Left ventricle myocardium inferior (tissue), 1 donor: ENCODE measurements around the gene ATG16L1. TPM values are rescaled to one million over a fixed set of nuclear protein-coding genes. Genes with fewer than 3 reads are reported as not detected.

Source experiments
- DNase-seq: peaks from one replicate; pipeline ENCODE4 v3.0.0-alpha.2; 2020
- H3K27ac ChIP-seq: fragments of 200-600 bp; replicated peaks from 2 replicates; pipeline ENCODE4 v1.8.0; 2021
- H3K27me3 ChIP-seq: fragments of 200-600 bp; 2 replicates; pipeline ENCODE4 v1.8.0; 2021; ENCODE audit warnings: low read depth
- H3K36me3 ChIP-seq: fragments of 200-600 bp; 2 replicates; pipeline ENCODE4 v1.8.0; 2021
- H3K4me1 ChIP-seq: fragments of 200-600 bp; 2 replicates; pipeline ENCODE4 v1.8.0; 2021
- H3K4me3 ChIP-seq: fragments of 200-600 bp; 2 replicates; pipeline ENCODE4 v1.8.0; 2021; ENCODE audit warnings: mild to moderate bottlenecking, moderate library complexity
- H3K9me3 ChIP-seq: fragments of 200-600 bp; replicated peaks from 2 replicates; pipeline ENCODE4 v1.8.0; 2021
- intact Hi-C: fragments of 100-400 bp; cut with micrococcal nuclease; formaldehyde crosslinking; loops from one replicate; pipeline ENCODE4 v1.11.0; 2022
- total RNA-seq: library from RNA; stranded (reverse); fragmentation: NEBNext Ultra II Directional; extraction: Animal tissue kit (Norgen Biotek cat#: 25700); gene quantifications from one replicate; pipeline ENCODE4 v1.2.1, GENCODE V29; 2021
- TF ChIP-seq, protein P1 (sequence below): fragments of 200-600 bp; IDR thresholded peaks from 2 replicates; pipeline ENCODE4 v1.8.0; 2021; ENCODE audit warnings: antibody characterized with exemption, mild to moderate bottlenecking, borderline replicate concordance
- donor health status: DM: no; HTN: yes; CAD: no; lungs with severe emphysema.

The ATG16L1 gene
- total RNA-seq, 1 donor from 2014 or later = 18.6 TPM

DNA sequence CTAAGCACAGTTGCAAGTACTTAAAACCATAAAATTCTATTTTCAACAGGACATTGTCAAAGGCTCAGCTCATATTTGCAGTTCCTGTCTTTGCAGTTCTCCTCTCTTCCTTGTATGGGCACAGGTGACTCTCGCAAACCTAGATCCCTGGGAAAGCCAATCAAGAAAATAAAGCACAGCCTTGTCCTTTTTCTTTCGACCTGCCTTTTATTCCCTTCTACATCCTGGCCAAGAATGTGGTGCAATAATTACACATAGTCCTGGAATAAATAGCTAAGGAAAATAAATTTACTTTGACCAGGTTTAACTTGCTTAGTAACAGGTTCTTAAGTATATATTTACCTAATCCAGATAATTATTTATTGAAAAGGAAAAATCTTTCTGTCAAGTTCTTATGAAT, 20.2 kb downstream of the ATG16L1 start:
- H3K4me1 ChIP-seq = no peaks in the 10 kb centered on the region
- intact Hi-C loops = no loop called here
- H3K27me3 ChIP-seq = no peaks in the 10 kb centered on the region
- DNase-seq = no peak
- no peaks in the 10 kb centered on the region for H3K9me3 ChIP-seq
- TF ChIP-seq, protein P1, sequence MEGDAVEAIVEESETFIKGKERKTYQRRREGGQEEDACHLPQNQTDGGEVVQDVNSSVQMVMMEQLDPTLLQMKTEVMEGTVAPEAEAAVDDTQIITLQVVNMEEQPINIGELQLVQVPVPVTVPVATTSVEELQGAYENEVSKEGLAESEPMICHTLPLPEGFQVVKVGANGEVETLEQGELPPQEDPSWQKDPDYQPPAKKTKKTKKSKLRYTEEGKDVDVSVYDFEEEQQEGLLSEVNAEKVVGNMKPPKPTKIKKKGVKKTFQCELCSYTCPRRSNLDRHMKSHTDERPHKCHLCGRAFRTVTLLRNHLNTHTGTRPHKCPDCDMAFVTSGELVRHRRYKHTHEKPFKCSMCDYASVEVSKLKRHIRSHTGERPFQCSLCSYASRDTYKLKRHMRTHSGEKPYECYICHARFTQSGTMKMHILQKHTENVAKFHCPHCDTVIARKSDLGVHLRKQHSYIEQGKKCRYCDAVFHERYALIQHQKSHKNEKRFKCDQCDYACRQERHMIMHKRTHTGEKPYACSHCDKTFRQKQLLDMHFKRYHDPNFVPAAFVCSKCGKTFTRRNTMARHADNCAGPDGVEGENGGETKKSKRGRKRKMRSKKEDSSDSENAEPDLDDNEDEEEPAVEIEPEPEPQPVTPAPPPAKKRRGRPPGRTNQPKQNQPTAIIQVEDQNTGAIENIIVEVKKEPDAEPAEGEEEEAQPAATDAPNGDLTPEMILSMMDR = no peak
- H3K4me3 ChIP-seq = no peak overlapping the region
- peaks cover 96% of the 10 kb centered on the region for H3K36me3 ChIP-seq
- H3K27ac ChIP-seq = no peak overlapping the region

DNA sequence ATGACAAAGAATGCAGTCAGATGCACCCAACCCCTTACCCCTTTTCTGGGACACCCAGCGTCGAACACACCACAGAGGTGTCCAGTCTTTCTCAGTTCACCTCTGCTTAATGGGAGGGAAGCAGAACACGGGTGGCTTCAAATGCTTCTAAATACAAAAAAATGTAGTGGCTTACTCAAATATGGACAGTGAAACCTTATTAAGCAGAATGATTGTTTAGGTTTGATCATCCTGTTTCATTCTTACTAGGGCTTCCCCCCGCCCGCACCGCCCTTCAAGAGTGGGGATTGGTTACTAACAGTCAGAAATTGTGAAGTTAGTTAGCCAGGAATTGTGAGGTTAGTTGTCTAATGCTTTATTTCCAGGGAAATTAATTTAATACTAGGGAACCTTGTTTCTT, 21.6 kb downstream of the ATG16L1 start:
- no peaks in the 10 kb centered on the region for H3K9me3 ChIP-seq
- no peak overlapping the region for H3K4me3 ChIP-seq
- intact Hi-C loops = no loop called here
- H3K4me1 ChIP-seq = no peaks in the 10 kb centered on the region
- TF ChIP-seq, protein P1 = no peak
- H3K27me3 ChIP-seq = no peaks in the 10 kb centered on the region
- DNase-seq = no peak
- H3K36me3 ChIP-seq = peaks cover 96% of the 10 kb centered on the region
- H3K27ac ChIP-seq = no peak overlapping the region

DNA sequence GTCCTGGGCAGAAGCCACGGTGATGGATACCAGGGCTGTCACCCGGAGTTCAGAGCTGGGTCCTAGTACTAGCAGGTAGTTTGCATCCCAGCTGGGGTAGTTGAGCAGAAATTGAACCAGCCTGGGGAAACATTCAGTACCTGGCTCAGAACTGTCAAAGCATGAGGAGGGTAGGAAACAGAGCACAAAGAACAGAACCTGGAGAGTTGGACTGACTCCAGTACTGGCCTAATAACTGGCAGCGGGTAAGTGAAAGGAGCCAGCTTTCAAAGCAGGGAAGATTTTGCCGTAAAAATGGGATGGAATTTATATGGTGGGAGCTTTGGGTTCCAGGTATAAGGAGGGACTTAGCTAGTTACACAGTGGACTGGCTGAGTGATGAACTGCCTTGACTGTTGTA, 23.8 kb downstream of the ATG16L1 start:
- TF ChIP-seq, protein P1 = no peak
- Histone ChIP-seq H3K4me1 (no peaks in the 10 kb centered on the region), H3K9me3 (no peaks in the 10 kb centered on the region), H3K27ac (no peak overlapping the region), H3K27me3 (no peaks in the 10 kb centered on the region), H3K4me3 (no peak overlapping the region), H3K36me3 (peaks cover 100% of the 10 kb centered on the region)
- DNase-seq = no peak
- intact Hi-C loops = no loop called here

DNA sequence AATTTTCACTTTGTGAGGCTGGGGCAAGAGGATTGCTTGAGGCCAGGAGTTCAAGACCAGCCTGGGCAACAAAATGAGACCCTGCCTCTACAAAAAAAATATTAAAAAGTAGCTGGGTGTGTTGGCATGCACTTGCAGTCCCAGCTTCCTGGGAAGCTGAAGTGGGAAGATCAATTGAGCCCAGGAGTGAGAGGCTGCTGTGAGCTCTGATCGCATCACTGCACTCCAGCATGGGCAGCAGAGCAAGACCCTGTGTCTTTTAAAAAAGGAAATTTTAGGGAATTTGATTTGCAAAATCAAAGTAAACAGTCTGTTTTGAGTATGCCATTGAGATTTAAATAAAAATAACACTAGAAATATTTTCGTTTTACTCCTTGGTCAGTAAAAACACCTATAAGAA, 27.4 kb downstream of the ATG16L1 start:
- Histone ChIP-seq H3K9me3 (no peaks in the 10 kb centered on the region), H3K4me3 (no peak overlapping the region), H3K27ac (no peak overlapping the region), H3K36me3 (peaks cover 100% of the 10 kb centered on the region), H3K27me3 (no peaks in the 10 kb centered on the region), H3K4me1 (no peaks in the 10 kb centered on the region)
- intact Hi-C loops = no loop called here
- TF ChIP-seq, protein P1 = no peak
- no peak for DNase-seq

DNA sequence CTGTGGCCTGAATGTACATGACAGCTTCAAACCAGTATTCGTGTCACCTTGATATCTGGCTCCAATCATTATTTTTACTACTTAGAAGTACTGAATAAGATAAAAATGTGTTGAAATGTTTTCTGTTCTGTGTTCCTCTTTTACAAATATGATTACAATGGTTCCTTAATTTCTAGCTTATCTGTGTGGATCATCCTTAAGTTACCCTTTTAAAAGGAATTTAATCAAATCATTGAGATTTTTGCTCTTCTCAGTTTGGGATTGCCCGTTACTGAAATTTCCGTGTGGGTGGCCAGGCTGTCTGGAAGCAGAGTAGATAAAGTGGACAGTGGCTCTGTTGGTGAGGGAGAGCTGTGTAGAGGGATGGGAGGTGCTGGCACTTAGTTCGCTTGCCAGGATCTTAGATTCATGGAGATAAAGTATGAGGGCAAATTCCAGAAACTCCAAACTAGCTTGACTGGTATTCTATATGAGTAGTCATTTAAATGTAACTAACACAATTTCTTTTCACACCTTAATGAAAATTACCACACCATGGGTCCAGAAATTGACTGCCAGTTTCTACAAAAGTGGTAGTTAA, 28.7 kb downstream of the ATG16L1 start:
- TF ChIP-seq, protein P1 = no peak
- Histone ChIP-seq H3K4me1 (no peaks in the 10 kb centered on the region), H3K9me3 (no peaks in the 10 kb centered on the region), H3K36me3 (peaks cover 100% of the 10 kb centered on the region), H3K4me3 (no peak overlapping the region), H3K27me3 (no peaks in the 10 kb centered on the region), H3K27ac (no peak overlapping the region)
- intact Hi-C loops = no loop called here
- DNase-seq = no peak
